GM18858 (cell line): ENCODE data around the gene CTNNBL1.
A peak's percentile ranks its signal among the peaks of the same experiment; 100 is the strongest.

Experiments
- ATAC-seq: cut with Tn5 transposase; IDR thresholded peaks from one replicate; pipeline ENCODE4 v1.9.1; 2021; ENCODE audit not compliant: unreplicated experiment

CTNNBL1 gene

DNA sequence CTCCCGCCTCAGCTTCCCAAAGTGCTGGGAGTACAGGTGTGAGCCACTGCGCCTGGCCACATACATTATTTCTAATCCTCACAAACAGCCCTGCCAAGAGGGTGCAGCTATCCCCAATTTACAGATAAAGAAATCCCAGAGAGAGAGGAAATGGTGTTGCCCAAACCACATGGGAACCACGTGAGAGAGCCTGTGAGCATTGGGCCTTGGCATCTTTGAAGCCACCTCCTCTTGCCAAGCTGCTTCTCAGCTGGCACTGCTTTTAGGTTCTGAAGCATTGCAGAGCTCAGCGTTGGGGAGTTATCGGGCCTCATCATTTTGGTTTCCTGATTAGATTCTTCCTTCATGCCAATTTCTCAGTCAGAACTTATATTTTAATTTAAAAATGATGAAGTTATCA lies 80.3 kb downstream of the CTNNBL1 start:
- no peak for ATAC-seq

DNA sequence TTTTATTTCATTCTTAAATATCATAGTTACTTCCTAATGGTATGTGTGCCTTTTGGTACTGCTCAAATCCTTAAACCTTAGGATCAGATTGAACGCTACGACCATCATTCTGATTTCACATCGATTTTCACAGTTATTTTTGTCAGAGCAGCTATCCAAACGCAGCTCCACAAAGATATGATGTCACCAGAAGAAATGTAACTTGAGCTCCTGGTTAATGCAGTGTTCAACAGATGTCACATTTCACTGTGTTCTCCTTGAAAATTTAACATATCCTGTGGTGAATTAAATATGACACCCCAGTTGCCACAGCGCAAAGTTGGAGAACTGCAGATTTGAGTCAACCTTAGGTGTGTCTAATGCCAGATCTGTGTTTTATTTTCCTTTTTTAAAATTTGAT lies 81.4 kb downstream of the CTNNBL1 start:
- ATAC-seq, result no peak

DNA sequence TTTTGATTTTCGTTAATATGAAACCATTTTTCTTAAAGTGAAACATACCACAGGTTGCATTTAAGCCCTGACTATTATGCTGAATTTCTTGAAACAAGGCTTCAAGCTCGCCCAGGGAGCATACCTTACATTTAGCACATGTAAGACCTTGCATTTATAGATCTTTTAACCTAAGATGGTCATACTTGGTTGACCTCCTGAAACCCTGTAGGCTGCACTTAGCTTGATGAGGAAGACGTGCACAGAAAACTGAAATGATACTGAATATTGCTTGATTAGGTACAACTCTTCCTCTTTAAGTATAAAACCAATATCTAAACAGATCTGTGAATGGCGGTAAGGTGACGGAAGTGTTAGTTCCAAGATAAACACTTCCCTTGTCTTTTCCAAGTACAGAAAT lies 82.2 kb downstream of the CTNNBL1 start:
- ATAC-seq, result no peak

DNA sequence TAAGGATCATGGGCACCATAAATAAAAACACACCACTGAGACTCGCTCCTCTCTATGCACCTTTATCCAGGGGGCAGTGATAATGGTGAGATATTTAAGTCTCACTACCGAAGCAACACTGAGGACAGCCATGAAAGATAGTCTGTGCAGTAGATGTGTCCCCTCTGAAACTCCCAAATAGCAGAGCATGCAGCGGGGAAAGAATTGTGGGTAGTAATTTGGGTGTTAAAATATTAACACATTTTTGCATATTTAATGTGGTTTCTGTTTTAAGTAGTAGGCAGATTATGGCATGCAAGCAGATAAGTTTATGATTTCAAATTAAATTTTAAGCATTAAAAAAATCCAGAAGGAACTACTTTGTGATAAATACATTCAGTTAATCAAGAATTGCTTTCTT lies 82.7 kb downstream of the CTNNBL1 start:
- ATAC-seq, result no peak

DNA sequence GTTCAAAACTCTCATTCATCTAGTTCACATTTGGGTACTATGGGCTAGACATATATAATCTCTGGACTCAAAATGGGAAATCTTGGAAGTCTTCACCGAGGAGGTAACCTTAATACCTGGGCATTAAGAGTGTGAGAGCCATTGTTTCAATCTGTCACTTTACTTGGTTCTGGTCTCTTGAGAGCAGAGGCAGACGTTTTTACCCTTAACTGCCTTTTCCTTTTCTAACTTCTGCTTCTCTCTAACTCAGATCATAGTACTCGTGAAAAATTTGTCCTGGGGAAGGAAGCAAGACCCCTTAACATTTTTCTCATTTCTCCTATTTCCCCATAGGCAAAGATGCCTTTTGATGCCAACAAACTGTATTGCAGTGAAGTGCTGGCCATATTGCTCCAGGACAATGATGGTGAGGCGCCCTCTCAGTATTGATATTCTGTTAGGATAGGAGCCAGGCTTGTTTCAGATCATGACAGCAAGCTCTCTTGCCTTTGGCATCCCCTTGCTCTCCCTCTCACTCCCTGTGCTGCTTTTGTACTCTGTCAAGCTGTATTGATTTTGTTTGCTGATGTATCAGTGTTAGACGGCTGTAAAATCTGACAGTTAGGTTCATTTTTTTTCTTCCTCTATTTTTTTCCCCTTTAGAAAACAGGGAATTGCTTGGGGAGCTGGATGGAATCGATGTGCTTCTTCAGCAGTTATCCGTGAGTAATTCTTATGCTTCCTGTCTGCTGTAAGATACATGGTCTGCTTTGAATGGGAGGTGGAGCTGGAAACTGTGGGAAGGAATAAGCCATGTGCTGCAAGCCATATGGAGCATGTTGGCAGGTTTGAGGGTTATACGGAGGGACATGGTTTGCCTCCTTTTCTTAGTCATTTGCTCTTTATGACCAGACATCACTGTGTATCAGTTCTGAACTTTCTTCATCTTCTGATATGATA lies 83.5 kb downstream of the CTNNBL1 start:
- no peak for ATAC-seq

DNA sequence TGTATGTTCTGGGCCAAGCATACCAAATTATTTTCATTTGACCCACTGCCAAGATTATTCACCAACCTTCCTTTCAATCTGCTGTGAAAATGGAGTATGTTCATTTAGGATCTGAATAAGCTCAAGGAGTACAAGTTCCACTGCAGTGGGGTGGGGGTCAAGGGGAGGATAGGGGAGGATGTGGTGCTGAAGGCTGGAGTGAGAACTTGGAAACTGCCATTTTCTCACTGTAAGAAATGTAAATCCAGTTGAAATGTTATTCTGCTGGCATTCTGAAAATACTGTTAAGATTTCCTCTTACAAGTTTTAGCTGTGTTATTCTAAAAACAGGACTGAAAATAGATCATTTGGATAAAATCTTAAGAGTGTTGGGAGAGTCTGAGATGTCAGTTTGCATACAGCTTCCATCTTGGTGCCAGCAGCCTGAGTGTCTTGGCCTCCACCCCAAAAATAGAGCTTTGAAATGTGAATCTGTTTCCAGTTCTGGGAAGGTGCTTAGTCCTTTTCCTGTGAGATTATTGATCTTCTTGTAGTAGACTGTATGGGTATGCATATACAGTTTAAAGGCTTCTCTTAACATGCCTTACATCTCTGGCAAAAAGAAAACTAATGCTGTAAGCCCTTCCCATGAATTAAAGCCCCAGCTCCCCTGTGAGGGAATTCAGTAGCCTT lies 84.3 kb downstream of the CTNNBL1 start:
- ATAC-seq, result no peak

DNA sequence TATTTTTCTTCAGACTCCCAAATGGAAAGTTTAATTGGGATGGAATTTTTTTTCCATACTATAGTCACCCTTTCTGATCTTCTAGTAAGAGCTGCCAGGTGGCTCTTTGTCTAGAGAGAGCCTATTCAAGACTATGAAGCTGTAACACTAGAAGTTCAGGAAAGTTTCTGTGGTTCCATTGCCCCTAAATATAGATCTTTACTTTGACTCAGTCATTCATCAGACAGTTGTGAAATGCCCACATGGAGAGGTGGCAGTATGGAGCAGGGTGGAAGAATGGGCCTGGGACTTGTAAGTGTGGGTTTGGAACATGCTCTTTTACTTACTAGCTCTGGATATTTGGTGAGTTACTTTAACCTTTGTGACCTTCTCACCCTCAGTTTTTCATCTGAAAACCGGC lies 87.8 kb downstream of the CTNNBL1 start:
- no peak for ATAC-seq

DNA sequence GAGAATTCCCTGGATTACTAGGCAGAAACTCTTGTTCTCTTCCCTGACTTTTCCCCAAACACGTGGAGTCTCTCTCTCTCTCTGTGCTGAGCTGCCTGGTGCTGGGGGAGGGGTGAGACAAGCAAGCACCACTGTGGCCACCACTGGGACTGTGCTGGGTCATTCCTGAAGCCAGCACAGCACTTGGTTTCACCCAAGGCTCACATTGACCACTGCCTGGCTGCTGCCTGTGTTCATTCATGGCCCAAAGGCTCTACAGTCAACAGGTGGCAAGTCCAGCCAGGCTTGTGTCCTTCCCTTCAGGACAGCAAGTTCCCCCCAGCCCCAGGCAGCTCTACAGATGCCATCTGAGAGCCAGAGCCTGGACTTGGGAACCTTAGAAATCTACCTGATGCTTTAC lies 92.2 kb downstream of the CTNNBL1 start:
- no peak for ATAC-seq

DNA sequence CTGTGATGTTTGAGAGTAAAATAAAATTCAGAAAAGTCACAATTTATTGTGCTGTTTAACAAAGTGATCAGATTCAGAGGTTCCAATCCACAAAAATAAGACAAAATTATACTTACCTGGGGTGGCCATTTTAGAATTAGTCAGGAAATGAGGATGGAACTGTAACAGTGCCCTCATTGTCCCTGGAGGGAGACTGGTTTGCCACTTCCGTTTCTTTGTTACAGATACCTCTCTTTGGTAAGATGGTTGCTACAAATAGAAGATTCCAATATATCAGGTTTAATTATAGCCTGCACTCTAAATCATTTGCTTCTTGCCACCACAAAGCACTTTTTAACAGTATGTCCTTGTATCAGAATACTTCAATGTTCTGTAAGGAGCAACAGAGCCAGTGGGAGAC lies 95.6 kb downstream of the CTNNBL1 start:
- ATAC-seq, result no peak

DNA sequence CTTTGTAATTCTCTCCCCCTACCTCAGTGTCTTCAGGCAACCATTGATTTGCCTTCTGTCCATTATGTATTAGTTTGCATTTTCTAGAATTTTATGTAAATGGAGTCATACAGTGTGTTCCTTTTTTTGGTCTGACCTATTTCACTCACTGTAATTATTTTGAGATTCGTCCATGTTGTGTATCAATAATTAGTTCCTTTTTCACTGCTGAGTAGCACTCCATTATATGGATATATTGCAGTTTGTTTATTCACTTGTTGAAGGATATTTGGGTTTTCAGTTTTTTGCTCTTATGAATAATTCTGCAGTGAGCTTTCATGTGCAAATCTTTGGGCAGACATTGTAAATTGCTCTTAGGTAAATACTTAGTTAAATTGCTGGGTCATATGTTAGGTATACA lies 97.1 kb downstream of the CTNNBL1 start:
- no peak for ATAC-seq

DNA sequence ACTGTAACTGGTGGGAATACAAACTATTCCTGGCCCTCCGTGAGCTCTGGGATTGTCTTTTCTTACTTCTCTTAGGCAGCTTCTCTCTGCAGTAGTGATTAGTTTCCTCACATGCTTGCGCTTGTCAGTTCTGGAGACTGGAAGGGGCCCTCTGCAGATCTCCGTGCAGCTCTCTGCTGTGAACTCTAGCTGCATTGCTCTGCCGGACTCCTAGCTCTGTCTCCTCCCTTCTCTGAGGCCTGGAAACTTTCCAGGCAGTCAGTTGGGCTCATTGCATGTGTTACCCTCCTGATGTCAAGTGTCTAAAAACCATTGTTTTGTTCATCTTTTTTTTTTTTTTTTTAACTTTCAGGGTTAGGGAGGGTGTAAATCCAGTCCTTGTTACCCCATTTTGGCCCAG lies 102.3 kb downstream of the CTNNBL1 start:
- ATAC-seq, result no peak

DNA sequence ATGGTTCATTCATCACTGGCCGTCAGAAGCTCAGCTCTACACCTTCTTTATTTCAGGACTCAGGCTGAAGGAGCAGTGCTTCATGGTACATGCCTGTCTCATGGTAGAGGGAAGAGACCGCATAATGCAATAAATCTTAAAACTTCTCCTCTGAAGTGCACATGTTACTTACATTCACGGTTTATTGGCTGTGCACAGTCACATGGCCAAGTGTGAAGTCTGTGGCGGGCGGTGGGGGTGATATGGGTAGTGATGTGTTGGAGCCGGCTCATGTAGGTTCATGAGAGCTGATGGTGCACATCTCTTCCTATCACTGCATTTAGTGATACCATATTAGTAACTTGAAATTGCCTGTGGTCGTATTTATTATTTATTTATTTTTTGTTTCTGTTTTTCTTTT lies 102.9 kb downstream of the CTNNBL1 start:
- ATAC-seq, result no peak

DNA sequence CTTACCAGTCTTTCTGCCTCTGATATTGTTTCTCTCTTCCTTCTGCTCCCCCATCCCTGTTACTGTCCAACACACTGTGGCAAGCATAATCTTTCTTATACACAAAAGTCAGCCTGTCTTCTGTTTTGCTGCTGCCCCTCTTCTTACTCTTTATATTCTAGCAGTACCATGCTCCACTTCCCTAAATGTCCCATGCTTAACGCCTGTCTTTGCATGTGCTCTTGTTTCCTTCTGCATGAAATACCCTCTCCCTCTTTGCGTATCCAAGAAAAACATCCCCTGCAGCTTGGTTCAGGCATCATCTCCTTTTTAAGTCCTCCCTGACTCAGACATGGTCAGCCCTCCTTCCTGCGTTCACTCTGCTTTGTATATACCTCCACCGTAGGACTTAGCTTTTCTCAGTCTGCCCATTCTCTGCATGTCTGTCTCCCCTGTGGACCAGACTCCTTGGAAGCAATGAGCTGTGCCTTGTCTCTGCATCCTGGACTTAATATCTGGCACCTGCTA lies 103.9 kb downstream of the CTNNBL1 start:
- no peak for ATAC-seq

DNA sequence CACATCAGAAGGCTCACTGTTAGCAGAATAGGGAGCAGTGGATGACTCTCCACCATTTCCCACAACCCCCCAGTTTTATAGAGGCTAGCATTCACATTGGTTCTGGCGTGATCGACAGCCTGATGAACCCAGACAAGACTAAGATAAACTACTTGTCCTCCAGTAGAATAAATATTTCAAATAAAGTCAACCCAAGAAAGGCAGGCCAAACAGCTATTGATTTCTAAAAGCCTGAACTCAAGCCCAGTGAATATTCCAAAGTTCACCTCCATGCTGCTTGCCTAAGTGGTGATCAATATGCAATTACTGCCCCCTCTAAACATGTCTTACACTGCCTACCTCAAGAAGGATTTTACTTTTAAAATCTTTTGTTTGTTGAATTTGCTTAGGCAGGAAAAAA lies 104.5 kb downstream of the CTNNBL1 start:
- ATAC-seq, result no peak

DNA sequence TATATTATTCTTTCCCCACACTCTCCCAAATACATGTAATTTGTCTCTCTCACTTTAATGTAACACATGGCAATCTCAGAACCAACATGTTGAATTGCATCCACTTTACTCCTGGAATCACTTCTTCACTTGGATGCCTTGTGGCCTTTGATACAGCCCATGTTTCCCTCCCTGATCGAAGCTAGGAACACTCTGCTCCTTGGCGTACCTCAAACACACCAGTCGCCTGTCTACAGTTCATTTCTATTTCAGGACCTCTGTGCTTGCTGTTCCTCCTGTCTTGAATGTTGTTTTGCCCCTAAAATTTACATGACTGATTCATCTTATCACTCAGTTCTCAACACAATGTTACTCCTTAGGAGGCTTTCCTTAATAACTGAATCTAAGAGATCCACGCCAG lies 106.8 kb downstream of the CTNNBL1 start:
- ATAC-seq, result no peak

DNA sequence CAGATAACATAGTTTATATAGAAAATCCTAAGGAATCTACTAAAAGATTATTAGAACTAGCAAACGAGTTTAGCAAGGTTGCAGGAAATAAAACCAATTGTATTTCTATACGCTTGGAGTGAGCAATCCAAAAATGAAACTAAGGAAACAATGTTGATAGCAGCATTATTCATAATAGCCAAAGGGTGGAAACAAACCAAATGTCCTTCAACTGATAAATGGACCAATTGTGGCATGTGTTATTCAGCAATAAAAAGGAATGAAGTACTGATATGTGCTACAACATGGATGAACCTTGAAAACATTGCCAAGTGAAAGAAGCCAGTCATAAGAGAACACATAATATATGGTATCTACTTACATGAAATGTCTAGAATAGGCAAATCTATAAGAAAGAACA lies 108.1 kb downstream of the CTNNBL1 start:
- ATAC-seq, result no peak

DNA sequence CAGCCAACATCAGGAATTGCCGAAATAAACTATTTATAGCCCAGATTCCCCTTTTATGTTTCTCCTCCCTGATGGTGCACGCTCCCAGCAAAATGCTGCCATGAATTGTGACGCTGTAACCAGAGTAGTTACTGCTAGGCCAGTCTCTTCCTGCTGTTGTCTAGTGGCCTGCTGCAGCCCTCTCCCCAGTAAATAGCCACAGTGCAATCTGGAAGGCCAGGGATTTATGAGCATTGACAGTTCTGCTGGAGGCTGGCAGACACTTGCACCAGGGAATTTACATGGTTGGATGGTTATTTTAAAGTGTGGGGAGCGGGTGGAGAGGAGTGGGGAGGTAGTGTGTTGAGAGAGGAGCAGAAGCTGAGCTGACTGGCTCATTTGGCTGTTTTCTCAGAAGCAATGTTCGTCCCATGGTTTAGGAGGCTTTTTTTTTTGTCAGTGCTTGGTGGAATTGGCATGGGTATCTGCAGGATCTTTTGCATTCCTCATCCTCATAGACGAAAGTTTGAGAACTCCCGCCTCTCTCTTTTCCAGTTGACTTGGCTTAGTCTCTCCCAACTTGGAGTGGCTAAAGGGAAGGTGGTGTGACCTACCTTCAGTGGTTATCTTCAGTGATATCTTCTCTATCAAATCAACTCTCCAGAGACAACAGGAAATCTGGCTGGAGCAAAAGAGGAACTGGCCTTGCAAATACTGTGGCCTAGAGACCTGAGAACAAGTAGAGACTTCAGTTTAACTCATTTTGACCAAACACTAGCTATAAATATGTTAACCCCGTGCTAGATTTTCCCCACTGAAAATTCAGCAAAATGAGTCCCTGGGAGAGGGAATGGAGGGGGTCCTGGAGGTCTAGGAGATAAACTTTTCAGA lies 109.8 kb downstream of the CTNNBL1 start:
- ATAC-seq, result no peak

DNA sequence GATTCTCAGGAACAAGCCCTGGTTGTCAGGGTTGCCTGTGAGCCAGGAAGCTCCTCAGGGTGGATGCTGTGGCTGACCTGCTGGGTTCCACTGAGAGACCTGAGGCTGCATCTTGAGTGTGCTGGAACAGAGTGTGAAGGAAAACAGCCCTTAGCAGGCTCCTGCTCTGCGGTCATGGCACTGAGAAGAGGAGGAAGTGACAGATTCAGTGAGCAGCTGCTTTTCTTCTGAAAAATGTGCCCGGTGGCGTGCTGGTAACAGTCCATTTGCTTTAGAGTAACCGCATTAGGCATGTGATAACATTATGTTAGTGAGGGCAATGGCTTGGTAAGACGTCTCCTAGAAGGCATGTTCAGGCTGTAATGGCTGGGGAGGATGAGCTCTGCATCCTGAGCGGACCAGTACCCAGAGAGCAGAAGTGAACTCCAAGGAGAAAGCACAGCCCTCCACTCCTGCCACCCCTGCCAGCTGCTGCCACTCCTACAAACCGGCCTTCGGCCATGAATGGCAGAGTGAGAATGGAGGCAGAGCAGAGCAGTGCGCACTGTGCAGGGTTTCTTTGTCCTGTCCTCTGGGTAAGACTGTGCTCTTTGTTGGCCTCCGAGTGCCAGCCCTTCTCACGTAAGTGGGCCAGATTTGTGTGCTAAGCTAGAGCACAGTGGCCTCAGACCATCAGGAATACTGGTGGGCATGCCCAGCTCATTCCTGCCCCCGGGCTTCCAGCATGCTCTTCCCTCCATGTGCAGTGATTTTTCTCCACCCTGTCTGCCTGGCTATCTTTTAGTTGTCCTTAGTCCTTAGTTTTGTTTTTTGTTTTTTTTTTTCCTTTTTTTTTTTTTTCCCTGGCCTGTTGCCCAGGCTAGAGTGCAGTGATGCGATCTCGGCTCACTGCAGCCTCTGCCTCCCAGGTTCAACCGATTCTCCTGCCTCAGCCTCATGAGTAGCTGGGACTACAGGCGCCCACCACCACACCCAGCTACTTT lies 111.0 kb downstream of the CTNNBL1 start:
- peak; percentile 69 for ATAC-seq

DNA sequence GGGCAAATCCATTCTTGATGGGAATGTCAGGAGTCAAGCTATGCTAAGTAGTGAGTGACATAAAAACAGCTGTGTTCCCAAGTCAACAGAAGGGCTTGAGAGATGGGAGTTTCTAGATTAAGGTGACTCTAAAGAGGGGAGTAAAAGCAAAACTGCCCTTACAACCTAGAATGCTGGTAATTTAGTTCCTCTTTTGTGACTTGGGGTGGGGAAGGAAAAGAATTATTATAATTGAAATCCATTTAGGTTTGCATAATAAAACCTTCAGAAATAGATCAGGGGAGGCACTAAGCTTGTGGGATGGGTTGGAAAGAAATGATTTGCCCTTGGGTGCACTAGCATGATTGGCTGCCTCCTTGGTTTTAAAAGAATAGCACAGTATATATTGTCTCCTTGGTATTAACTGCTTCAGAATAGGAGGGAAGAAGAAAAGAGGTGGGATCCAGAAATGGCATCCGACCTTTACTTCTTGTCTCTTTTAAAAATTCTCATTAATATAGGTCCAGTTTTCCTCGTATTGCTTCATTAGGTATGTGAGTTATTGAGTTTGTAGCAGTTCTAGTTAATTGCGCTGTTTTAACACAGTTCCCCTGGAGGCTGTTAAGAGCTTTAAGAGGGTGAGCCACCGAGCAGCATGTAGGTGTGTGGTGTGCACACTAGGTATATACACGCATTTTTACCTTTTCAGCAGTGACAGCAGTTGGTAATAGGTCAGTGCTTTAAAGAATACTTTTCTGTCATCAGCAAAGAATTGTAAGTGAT lies 113.8 kb downstream of the CTNNBL1 start:
- ATAC-seq, result no peak
